GM18507 (cell line): ENCODE data around the gene INTS6.
A peak's percentile ranks its signal among the peaks of the same experiment; 100 is the strongest.

Experiments used
- DNase-seq: peaks from one replicate; pipeline ENCODE4 v3.0.0; 2011; ENCODE audit warnings: low read depth; ENCODE audit not compliant: insufficient read length; ENCODE audit errors: extremely low spot score
- FAIRE-seq: peaks from 2 replicates; lab custom pipeline; 2011; peaks lifted over from hg19 to GRCh38; lab: Jason Lieb, UNC

Gene INTS6

DNA sequence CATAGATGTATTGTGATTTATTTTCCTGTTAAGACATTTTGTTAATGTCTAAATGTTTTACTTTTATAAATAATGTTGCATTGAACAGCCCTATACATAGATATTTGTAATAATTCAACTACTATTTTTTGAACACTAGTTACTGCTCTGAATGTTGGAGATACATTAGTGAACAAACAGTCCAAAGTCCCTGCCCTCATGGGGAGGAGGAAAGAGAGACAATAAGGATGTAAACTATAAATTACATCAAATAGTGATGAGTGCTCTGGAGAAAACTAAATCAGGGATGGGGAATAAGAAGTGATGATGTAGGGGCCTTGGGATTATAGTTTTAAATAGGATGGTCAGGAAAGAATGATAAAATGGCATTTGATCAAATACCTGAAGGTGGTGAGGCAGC, 12.3 kb upstream of the INTS6 start:
- FAIRE-seq (no peak), DNase-seq (no peak)

- DNase-seq = no peak
- no peak for FAIRE-seq
These were observed 4.4 kb upstream of the INTS6 start for GRCh38 chr13:51457086-51457815.

DNA sequence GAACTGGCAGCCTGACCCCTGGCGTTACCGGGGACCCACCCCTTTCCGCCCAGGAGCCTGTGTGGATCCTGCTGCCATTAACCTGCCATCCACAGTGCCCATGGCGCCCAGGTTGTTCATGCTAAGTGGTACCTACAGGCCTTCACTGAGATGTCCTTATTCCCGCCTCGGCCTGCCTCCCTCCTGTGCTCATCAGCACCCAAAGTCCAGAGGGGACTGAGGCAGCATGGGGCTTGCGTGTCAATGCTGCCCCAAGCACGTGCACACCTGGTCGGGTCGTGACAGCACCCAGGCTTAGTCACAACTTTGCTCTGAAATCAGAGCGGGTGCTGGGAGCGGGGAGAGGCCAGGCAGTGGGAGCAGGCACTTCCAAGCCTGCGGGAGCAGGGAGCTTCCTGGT, 3.7 kb upstream of the INTS6 start:
- no peak for FAIRE-seq
- DNase-seq = no peak

DNA sequence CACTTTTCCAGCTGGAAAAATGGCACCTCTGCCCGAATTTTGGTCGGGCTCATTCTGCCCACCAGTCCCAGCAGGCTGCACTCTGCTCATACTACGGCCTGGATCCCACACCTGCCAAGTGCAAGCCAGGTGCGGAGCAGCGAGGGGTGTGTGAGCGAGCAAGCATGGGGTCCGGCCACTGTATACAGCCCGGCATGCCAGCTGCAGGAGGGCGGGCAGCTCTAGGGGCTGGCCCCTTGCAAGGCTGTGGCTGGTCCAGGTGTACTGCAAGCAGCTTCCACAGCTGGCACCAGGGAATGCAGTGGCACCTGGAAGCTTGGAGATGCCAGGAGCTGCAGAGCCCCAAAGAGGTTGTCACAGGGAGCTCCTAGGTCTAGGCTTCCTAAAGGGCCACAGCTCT, 2.7 kb upstream of the INTS6 start:
- DNase-seq = no peak
- no peak for FAIRE-seq

DNA sequence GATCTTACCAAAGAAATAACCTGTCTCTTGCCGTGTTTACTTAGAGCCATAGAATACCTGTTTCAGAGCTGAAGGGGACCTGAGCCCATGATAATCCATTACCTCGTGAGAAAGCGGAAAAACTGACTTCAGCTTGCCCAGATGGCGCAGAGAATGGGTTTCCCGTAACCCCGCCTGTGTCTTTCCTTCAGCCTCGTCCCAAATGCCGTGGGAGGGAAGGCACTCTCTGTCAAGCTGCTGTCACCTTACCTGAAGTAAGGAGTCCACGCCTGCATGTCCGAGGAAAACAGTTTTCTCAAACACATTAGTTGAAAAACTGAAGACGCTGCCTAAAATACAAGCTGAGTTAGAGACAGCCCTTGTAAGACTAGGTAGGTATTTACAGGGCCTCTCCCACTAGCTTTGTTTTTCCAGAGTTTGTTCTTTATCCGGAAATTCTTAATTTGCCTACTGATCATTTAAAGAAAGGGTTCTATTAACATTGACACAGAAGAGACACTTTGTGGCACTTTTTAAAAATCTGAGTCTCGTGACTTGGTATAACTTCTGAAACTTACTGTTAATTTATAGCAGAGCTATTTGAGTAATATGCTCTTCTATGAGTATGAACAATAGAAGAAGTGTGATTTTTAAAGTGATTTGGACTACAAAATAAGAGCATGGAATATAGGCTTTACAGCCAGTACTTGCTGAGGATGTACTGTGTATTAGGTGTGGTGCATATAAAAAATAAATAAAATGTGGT, 1.3 kb upstream of the INTS6 start:
- DNase-seq (no peak), FAIRE-seq (no peak)

DNA sequence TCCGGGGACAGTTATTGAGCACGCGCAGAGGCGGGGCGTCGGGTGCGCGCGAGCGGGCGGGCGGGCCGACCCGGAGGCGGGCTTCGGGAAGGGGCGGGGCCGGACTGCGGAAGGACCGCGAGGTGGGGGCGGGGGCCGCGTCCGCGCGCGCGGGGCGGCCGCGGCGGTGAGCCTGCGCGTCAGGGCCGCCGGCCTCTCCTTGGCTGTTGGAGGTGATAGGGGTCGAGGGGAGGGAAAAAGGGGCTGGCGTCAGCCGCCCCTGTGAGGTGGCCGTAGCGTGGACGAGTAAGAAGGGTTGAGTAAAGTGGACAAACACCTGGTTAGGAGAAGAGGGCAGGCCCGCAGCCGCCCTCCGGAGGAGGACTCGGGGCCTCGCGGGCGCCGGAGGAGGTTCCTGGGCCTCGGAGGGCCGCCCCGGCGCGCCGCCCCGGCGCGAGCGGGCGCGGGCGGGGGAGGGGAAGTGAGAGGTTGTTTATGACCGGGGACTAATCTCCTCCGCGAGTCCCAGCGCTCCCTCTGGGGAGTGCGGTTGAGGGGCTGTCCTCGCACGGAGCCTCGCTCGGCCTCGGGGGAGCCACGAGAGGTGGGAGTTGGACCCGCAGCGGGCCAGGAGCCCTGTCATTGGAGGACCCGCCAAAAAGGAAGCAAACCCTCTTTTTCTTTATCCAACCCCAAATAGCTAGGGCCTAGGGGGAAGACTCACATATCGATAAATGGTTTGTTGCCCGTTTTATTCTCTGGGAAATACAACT, 547 bp upstream of the INTS6 start:
- FAIRE-seq (no peak), DNase-seq (peak; percentile 55)

DNA sequence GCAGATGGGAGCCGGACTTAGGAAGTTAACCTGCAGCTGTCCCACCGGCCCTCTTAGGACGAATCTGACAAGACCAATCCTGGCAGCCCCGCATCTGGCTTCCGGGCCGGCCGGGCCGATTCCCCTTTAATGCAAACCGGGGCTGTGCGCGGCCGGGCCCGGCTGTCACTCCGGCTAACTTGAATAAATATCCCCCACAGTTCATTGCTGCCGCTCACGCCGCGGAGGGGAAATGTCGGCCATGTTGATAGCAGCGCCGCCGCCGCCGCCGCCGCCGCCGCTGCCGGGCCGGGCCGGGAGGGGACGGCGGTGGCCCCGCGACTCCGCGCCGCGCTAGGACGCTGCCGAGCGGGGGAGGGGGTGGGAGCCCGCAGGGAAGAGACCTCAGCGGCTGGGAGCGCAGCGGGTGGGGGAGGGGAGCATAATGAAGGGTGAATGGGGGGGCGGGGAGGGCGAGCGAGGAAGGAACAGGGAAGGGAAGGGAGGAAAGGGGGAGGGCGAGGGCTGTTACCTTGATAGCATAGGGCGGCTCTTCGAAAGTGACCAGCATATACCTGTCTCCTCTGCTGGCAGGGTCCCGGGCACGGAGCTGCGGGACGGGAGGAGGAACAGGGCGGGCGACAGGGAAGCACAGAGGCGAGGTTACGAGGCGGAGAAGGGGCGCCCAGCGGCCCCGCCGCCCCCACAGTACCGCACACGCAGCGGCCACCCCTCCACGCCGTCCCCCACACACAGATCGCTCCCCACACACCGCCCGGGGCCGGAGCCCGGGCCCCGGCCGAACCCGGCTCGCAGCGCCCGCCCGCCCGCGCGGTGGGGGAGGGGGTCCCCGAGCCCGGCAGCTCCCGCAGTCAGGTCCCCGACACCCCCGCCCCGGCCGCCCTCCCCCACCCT, 1.1 kb downstream of the INTS6 start:
- peak; percentile 76 for FAIRE-seq
- DNase-seq = peak; percentile 39

DNA sequence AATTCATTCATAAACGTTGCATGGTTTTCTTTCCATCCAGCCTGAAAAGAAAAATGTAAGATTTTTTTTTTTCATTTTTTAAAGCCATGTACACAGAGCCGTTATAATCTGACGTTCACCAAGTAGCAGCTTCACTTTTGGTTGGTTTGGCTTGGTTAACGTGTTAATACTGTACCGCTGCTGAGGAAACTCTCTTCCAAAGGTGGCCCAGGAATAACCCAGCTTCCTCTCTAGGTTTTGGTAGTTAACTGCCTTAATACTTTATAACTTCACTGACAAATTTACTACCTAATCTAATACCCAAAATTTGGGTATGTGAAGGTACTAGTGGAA, 1.7 kb downstream of the INTS6 start:
- no peak for FAIRE-seq

GRCh38 chr13:51449018-51449417, 3.8 kb downstream of the INTS6 start:
- FAIRE-seq (no peak), DNase-seq (no peak)

More for the DNA sequence above, 1.7 kb downstream of the INTS6 start:
- no peak for DNase-seq

GRCh38 chr13:51444922-51445321, 7.9 kb downstream of the INTS6 start:
- DNase-seq (no peak), FAIRE-seq (no peak)

DNA sequence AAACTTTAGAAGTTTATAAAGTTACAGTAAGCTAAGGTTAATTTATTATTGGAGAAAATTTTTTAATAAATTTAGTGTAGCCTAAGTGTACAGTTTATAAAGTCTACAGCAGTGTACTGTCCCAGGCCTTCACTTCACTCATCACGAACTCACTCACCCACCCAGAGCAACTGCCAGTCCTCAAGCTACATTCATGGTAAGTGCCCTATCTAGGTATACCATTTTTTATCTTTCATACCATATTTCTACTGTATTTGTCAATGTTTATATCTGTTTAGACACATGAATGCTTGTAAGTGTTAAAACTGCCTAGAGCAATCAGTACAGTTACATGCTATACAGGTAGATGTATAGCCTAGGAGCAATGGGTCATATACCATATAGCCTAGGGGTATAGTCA, 12.5 kb downstream of the INTS6 start:
- FAIRE-seq = no peak
- DNase-seq = no peak

GRCh38 chr13:51437550-51438127, 15.2 kb downstream of the INTS6 start:
- no peak for DNase-seq

DNA sequence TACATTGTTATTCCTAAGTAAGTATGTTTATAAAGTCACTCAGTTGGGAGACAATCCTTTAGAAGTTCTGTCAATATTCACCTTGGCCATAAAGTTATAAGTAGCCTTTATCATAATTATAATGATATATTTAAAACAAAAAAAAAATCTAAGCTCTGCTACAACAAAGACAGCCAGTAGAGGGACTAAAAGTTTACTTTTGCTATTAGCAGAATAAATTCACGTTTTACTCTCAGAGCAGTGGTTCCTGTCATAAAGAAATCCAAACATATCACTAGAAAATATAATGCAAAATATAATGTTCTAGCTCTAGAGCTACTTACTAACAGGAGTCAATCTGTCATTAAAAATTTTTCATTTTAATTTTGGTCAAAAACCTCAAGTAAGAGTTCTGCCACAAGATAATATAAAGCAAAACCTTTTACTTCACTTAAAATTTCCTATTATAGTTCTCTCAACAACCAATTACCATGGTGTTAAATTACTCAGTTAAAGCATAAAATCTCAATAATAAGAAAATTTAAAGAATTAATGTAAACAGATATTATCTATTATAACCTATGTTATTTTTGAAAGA, 17.7 kb downstream of the INTS6 start:
- no peak for FAIRE-seq
- DNase-seq = no peak

More at GRCh38 chr13:51437550-51438127, 15.2 kb downstream of the INTS6 start:
- FAIRE-seq = no peak

DNA sequence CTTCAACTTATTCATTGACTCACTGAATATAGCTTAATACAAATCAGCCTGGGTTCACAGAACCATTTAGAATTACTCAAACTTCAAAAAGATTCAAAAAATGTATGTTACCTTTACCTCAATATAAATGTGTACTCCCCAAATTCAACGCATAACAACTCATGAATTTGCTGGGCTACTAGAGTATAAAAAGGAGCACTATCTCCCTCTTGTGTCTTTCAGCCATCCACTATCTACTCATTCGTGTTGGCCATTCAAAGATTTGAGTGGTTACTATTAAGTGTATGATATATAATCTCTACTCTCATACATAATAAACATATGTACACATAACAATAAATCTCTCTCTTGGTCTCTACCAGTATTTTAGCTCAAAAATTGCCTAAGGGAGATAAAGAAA, 20.3 kb downstream of the INTS6 start:
- FAIRE-seq = no peak
- no peak for DNase-seq

DNA sequence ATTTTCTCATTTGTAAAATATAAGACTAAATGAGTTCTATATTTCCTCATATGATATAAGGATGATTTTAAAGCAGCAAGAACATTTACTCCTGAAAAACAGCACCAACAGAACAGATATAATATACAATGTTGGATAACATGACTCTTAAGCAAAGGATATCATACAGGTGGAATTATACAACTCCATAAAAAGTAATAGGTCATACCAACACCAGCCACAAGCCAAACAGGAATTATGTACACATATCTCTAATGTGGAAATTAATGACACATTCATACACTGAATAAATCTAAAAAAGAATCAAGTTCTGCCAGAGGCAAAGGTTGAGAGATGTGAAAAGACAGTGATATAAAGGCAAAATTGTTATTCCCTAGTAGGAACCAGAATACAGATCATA, 25.9 kb downstream of the INTS6 start:
- DNase-seq = no peak
- FAIRE-seq = no peak

- DNase-seq (no peak), FAIRE-seq (no peak)
These were observed 27.3 kb downstream of the INTS6 start for GRCh38 chr13:51425410-51426042.

DNA sequence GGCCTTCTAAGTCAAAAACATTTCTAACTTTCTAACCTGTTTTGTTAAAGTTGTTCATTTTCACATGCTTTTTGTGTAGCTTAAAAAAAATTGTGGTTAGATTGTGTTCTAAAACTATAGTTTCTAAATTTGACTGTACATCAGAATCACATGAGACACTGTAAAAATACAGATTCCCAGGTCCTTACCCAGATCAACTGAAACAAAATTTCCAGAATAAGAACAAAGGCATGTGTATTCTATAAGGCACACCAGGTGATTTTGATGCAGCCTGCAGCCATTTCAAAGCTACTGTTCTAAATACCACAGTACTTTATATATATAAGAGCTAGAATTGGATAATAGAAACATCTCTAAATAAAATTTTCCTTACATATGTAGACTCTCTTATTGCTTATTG, 29.1 kb downstream of the INTS6 start:
- FAIRE-seq = no peak
- DNase-seq = no peak

DNA sequence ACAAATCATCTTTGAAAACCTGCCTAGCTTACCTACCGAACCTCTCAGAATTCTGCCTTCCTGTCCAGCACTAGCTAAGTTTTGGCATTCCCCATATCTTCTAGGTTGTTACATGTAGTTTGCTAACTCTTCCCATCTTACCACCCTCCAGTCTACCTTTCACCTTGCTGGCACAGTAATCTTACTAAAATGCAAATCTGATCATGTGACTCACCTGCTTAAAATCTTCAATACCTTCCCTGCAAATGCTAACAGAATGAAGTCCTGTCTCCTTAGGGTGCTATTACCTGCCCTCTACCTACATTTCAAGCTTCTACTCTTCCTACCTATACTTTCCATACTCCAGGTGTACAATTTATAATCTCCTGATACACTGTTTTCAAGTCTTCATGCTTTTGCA, 30.4 kb downstream of the INTS6 start:
- FAIRE-seq = no peak

More for the DNA sequence above, 30.4 kb downstream of the INTS6 start:
- no peak for DNase-seq
